GM12878 (cell line): Measurements from ENCODE around the gene FBLN7.

Experiments
- CTCF ChIP-seq, 3 experiments: IDR thresholded peaks in 2 of 3; conservative IDR thresholded peaks in 1 of 3; 2 replicates each; pipeline ENCODE4 v1.5.1; 2011; ENCODE audit warnings: low read depth in 3 of 3, low read length in 3 of 3, mild to moderate bottlenecking in 3 of 3, control low read depth in 2 of 3, moderate library complexity in 2 of 3, inconsistent platforms in 1 of 3, mixed read lengths in 1 of 3; ENCODE audit not compliant: control insufficient read depth in 2 of 3, insufficient read depth in 1 of 3; ENCODE audit errors: extremely low read depth in 1 of 3
- ESRRA ChIP-seq: IDR thresholded peaks from 2 replicates; pipeline ENCODE4 v1.6.1; 2012; ENCODE audit warnings: mild to moderate bottlenecking, low read length, improper control_type of control experiment
- MYC ChIP-seq: IDR thresholded peaks from 2 replicates; pipeline ENCODE4 v1.6.1; 2011; ENCODE audit warnings: mild to moderate bottlenecking, low read length, moderate library complexity, inconsistent platforms; ENCODE audit not compliant: insufficient read depth, insufficient replicate concordance, insufficient read length, severe bottlenecking
- PBX3 ChIP-seq: IDR thresholded peaks from 2 replicates; pipeline ENCODE4 v1.6.1; 2011; ENCODE audit warnings: mild to moderate bottlenecking, low read depth, low read length, moderate library complexity; ENCODE audit not compliant: insufficient replicate concordance
- POLR2A ChIP-seq: IDR thresholded peaks from 2 replicates; pipeline ENCODE4 v1.6.1; 2011; ENCODE audit warnings: low read depth, mild to moderate bottlenecking, low read length
- RAD51 ChIP-seq: fragments of 450-650 bp; IDR thresholded peaks from 2 replicates; pipeline ENCODE4 v1.6.1; 2016; ENCODE audit warnings: moderate library complexity, mild to moderate bottlenecking, inconsistent platforms
- ZNF217 ChIP-seq: fragments of 450-650 bp; IDR thresholded peaks from 2 replicates; pipeline ENCODE4 v1.6.1; 2017; ENCODE audit warnings: antibody characterized with exemption, mild to moderate bottlenecking

- TF ChIP-seq CTCF (IDR thresholded peaks at IDR 0.05 in 2 of 3, conservative IDR thresholded peaks at IDR 0.05 in 1 of 3; ENCODE audit: control insufficient read depth in 2 of 3, extremely low read depth in 1 of 3, insufficient read depth in 1 of 3, low read depth in 3 of 3, low read length in 3 of 3) (no peak), ZNF217 (no peak), POLR2A (no peak), RAD51 (no peak), MYC (no peak), PBX3 (no peak), ESRRA (no peak)
Measured at GRCh38 chr2:112089375-112089774, 48.8 kb upstream of the FBLN7 start.
